Skin epidermis (tissue), 12 donors: ENCODE measurements around the gene FGF1.

Experiments used
- H3K27ac ChIP-seq, 21 experiments: fragments of 200-600 bp; sonication (generic) in 11 of 21; one replicate each; pipeline ENCODE4 v1.5.0; 2020; ENCODE audit warnings: mild to moderate bottlenecking in 3 of 21, inconsistent platforms in 2 of 21, moderate library complexity in 2 of 21
- H3K4me3 ChIP-seq, 7 experiments: fragments of 200-600 bp; sonication (generic) in 2 of 7; one replicate each; pipeline ENCODE4 v1.5.0; 2020; ENCODE audit warnings: inconsistent platforms in 2 of 7, mild to moderate bottlenecking in 2 of 7, moderate library complexity in 1 of 7

FGF1 gene

DNA sequence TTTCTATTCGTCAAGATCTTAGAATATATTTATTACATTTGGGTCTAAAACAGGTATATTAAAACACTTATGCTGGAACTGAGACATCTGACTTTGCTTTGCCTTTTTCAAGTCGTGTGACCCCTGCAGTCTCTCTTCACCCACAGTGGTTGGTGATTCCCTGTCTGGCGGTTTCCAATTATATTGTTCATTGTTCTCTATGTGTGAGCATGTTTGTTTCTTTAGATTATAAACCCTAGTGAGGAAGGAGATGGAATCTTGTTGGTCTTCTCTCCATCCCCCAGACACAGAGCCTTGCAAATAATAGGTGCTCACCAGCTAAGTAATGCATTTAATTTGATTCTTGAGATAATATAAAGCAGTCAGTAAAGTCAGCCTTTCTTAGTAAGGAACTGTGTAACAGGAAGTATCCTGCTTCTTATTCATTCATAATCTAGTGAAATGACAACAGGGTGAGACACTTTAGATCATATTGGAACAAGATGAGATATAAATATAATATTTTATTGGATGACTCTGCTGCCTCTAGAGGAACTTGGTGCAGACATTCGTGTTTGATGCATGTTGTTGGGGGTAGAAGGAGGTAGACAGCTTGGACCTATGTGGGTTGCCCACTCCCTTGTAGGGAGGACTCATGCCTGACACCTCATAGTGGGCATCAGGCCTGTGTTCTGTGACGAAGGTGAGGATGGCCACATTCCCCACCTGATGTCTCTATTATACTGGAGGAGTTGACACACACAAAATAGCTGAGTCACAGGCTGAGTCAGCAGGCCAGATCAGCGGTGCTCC lies 88.1 kb downstream of the FGF1 start:
- no peak overlapping the region for H3K27ac ChIP-seq
- H3K4me3 ChIP-seq, result no peak overlapping the region

DNA sequence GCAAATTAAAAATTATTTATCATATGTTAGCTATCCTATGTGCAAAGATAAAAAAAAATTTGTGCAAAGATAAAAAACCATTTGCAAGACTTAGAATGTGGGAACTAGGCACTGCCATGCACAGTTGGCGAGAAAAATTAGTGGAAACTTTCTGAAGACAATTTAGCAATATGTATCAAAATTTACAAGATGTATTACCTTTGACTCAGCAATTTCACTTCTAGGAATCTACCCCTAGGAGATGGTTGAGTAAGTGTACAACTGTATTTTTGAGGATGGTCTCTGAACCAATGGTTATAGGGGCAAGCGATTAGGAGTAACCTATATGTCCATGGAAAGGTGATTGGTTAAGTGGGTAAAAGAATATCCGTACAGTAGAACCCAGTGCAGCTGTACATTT lies 88.9 kb downstream of the FGF1 start:
- Histone ChIP-seq H3K27ac (no peak overlapping the region), H3K4me3 (no peak overlapping the region)

- H3K27ac ChIP-seq, result no peak overlapping the region
- no peak overlapping the region for H3K4me3 ChIP-seq
Measured at GRCh38 chr5:142592365-142592764, 93.5 kb downstream of the FGF1 start.

DNA sequence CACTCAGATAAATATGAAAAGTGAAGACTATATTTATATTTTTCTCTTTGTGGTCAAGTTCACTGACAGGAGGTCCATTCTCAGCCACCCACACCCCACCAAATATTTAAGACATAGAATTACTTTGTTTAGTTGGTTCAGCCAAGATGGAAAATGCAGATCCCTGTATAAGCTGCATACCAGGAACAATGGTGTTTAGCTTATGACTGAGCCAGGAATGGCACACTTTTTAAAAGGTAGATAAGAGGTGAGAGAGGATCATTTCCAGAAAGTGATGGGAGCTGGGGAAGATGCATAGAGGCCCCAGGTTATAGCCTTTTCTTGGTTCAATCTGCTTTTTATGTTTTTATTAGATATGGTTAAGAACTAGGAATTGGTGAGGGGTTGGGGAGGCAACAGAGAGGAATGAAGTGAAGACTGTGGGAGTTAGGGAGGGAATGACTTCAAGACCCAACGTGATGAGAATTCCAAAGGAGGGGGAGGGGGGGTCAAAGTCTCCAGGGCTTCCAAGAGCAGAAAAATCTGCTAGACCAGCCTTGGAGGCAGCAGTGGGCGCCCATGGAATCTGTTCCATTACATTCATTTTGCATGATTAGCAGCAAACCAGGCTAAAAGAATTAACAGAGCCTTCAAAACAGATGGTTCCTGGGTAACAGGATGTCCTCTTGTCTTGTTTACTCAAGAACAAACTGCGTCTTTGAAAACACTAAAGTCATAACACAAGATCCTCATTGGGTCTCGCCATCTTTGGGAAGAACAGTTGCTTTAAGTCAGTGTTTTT lies 95.2 kb downstream of the FGF1 start:
- Histone ChIP-seq H3K4me3 (no peak overlapping the region), H3K27ac (peak overlapping the region in 2 of 21 experiments; percentile 29 to 33)

- H3K4me3 ChIP-seq, result no peak overlapping the region
- H3K27ac ChIP-seq, result peak overlapping the region in 1 of 21 experiments; percentile 21
Measured at GRCh38 chr5:142589720-142590119, 96.2 kb downstream of the FGF1 start.

DNA sequence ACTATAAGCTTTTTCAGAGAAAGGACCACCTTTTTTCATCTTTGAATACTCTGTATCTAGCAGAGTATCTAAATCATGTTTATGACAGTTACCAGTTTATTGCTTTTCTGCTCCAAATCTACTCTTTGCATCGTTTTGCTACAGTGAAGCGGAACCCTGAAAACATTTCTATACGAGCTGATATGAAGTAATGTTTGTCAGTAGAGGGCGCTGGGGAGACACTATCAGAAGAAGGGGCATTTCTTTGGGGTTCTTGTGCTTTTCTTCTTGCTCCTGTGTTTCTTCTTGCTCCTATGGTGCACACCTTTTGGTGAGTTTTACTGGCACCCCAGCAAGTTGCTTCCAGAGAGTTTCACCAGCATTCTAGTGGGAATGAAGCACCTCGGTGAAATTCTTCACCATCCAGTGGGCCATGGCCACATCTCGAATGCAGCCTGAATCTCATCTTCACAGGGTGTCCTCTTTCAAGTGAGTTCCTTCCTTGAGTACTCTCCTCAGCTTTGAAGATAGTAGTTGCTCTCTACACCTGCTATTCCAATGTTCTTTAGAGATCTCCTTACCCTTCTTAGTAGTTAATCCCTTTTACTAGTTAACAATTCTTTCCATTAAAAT lies 98.4 kb downstream of the FGF1 start:
- H3K4me3 ChIP-seq, result no peak overlapping the region

GRCh38 chr5:142586552-142586951 lies 99.3 kb downstream of the FGF1 start:
- Histone ChIP-seq H3K27ac (no peak overlapping the region), H3K4me3 (no peak overlapping the region)

More for the DNA sequence above, 98.4 kb downstream of the FGF1 start:
- no peak overlapping the region for H3K27ac ChIP-seq

DNA sequence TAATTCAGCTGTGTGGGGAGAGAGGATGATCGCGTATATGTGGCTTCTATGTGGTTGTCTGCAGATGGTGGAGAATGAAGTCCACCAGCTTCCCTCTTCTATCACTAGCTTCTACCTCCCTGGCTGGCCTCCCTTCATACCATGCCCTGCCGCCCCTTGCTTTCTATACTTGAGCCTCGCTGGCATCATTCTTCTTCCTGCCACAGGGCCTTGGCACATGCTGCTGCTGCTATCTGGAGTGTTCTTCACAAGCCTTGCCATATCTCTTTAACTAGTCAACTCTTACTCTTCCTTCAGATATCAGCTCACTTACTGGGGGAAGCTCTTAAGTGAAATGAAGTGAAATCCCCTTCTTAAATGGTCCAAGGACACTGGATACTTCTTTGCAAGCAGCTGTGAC lies 100.4 kb downstream of the FGF1 start:
- Histone ChIP-seq H3K4me3 (no peak overlapping the region), H3K27ac (no peak overlapping the region)

GRCh38 chr5:142584891-142585290 lies 101.0 kb downstream of the FGF1 start:
- Histone ChIP-seq H3K4me3 (no peak overlapping the region), H3K27ac (no peak overlapping the region)

DNA sequence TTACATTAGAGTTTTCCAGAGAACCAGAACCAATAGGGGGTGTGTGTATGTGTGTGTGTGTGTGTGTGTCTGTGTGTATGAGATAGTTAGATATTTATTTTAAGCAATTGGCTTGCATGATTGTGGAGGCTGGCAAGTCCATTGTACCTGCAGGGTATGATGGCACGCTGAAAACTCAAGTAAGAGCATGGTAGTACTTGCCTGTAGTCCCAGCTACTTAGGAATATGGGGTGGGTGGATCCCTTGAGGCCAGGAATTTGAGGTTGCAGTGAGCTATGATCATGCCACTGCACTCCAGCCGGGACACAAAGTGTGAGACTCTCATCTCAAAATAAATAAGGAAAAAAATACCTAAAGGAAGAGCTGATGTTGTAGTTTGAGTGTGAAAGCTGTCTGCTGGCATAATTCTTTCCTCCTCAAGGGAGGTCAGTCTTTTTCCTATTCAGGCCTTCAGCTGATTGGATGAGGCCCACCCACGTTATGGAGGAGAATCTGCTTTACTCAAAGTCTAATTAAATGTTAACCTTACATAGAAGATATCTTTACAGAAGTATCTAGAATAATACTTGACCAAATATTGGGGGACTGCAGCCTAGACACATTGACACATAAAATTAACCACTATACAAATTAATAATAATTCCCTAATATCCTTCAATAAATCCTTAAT lies 107.6 kb downstream of the FGF1 start:
- no peak overlapping the region for H3K27ac ChIP-seq
- no peak overlapping the region for H3K4me3 ChIP-seq

DNA sequence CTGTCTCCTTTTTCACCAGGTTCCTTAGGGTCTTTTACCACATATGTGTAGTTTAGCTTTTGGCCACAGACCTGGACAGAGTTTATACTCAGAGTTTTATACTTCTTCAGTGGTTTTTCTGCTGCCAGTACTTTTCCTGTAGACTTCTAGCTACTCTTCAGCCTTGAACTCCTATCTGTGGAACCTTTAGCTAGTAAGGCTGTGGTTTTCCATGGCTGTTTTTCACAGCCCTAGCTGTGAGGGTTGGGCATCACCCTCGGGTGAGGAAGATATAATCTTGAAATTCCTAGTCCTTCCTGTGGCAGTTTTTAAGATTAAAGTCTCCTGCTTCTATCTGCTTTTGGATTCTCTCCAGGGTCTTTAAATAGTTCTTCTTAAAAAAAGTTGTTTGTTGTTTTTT lies 109.1 kb downstream of the FGF1 start:
- Histone ChIP-seq H3K27ac (no peak overlapping the region), H3K4me3 (no peak overlapping the region)

DNA sequence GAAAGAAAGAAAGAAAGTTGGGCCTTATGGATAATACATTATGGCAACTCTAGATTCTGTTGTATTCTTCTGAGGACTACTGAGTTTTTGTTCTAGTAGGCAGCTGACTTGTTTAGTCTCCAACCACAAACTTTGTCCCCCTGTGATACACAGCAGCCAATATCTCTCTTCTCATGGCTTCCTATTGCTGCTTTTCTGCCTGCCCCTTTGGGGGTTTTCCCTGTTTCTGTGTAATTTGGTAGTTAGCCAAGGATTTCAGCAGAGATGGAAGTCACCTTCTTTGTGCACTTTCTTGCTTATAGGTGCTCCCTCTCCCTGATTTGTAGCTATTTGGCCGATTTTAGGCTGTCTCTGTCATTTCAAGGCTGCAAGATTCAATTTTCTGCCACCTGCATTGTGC lies 109.6 kb downstream of the FGF1 start:
- H3K27ac ChIP-seq, result no peak overlapping the region
- no peak overlapping the region for H3K4me3 ChIP-seq

DNA sequence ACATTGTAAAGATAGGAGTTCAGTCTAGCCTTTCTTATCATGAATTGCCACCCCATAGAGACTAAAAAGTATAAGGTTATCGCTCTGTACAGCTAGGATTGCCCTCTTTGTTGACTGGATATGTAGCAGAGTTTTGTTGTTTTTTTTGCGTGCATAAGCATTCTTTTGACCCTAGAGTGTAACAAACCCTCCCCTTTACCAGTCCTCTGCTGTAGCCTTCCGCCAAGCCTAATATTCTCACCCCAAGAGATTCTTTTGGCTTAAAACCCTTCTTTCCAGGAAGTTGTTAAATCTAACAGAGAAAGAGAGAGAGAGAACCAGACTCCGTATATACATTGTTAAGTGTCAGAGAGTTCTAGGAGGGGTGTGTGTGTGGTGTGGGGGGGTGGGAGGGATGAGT lies 113.9 kb downstream of the FGF1 start:
- Histone ChIP-seq H3K4me3 (no peak overlapping the region), H3K27ac (no peak overlapping the region)

GRCh38 chr5:142571371-142571770 lies 114.5 kb downstream of the FGF1 start:
- no peak overlapping the region for H3K27ac ChIP-seq
- H3K4me3 ChIP-seq, result no peak overlapping the region

- Histone ChIP-seq H3K27ac (no peak overlapping the region), H3K4me3 (no peak overlapping the region)
Measured at GRCh38 chr5:142569905-142570304, 116.0 kb downstream of the FGF1 start.

GRCh38 chr5:142568996-142569335 lies 116.9 kb downstream of the FGF1 start:
- Histone ChIP-seq H3K4me3 (no peak overlapping the region), H3K27ac (no peak overlapping the region)

DNA sequence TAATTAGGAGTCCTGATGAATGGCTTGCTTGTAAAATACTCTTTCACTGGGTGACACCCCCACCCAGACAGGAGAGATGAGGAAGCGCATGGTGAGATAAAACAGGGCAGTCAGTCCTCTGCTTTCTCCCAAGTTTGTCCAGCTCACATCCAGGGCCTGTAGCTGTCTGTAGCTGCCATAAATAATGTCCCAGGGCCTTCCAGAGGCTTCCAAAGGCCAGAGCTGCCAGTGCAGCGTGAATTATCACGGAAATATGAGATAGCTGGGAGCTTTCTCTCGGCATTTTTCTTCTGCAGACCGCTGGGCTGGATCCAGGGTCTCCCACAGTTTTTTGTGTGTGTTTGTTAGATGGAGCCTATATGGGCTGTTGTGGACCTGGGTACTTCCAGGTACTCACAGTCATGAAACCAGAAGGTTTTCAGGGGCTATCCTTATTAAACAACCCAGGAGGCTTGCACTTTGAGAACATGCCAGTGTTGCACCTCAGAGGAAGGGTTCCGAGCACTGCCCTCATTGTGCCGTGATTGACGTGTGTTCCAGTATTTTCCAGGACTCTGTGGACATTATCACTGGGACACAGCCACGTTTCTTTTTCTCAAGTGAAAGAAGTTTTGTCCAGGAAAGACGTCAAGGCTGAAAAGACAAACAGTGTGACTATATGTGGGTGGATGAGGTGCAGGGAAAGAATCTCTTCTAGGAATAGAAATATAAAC lies 117.5 kb downstream of the FGF1 start:
- Histone ChIP-seq H3K27ac (peak overlapping the region in 1 of 21 experiments; percentile 15), H3K4me3 (no peak overlapping the region)

- no peak overlapping the region for H3K27ac ChIP-seq
- H3K4me3 ChIP-seq, result no peak overlapping the region
Measured at GRCh38 chr5:142561486-142562097, 124.3 kb downstream of the FGF1 start.

DNA sequence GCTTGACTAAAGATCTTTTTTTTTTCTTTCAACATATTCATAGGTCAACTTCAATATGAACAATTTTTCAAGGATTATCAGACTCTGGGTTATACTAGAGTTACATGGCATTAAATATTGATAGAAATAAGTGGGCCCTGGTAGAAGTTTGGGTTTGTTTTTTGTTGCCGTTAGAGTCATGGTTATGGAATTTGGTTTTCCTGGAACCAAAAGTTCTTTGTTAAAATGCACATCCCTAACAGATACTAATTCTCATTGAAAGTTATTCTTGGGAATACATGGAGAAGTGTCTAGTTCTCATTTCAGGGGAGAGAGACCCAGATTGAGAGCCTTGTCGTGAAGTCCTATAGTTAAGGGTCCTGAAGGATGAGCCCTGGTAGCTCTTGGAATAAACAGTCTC lies 124.9 kb downstream of the FGF1 start:
- H3K27ac ChIP-seq, result no peak overlapping the region
- H3K4me3 ChIP-seq, result no peak overlapping the region
